Left lung (tissue), 10 donors: ENCODE measurements around the gene HEXD. TPM values are rescaled to one million over a fixed set of nuclear protein-coding genes. Genes with fewer than 3 reads are reported as not detected.
A peak's percentile ranks its signal among the peaks of the same experiment; 100 is the strongest.
"Not testable (repeated sequence)": the region's sequence is repeated elsewhere in the genome, so short reads cannot be mapped to it uniquely, and the experiment has no call there.

ENCODE experiments used
- ATAC-seq: fragments of 200-7000 bp; cut with Tn5 transposase; one replicate; pipeline ENCODE4 v1.9.1; 2020; ENCODE audit warnings: moderate library complexity
- DNase-seq, 4 donors: peaks; one replicate each; pipeline ENCODE4 v3.0.0-alpha.2; 2013 to 2020
- H3K27ac ChIP-seq, 2 donors: fragments of 200-600 bp; sonication (generic) in 1 of 2; one replicate each; pipeline versions ENCODE4 v1.5.0 to v1.8.0; 2020 to 2021
- H3K27me3 ChIP-seq, 2 donors: fragments of 200-600 bp; sonication (generic) in 1 of 2; one replicate each; pipeline versions ENCODE4 v1.5.0 to v1.8.0; 2020 to 2021
- H3K36me3 ChIP-seq, 2 donors: fragments of 200-600 bp; sonication (generic) in 1 of 2; one replicate each; pipeline versions ENCODE4 v1.5.0 to v1.8.0; 2020 to 2021
- H3K4me1 ChIP-seq, 2 donors: fragments of 200-600 bp; one replicate each; pipeline ENCODE4 v1.8.0; 2021
- H3K4me3 ChIP-seq, 2 donors: fragments of 200-600 bp; sonication (generic) in 1 of 2; one replicate each; pipeline versions ENCODE4 v1.5.0 to v1.8.0; 2020 to 2021; ENCODE audit warnings: mild to moderate bottlenecking in 1 of 2
- H3K9me3 ChIP-seq, 2 donors: fragments of 200-600 bp; sonication (generic) in 1 of 2; one replicate each; pipeline versions ENCODE4 v1.5.0 to v1.8.0; 2020 to 2021
- CTCF ChIP-seq, 2 donors: fragments of 200-600 bp; sonication (generic) in 1 of 2; IDR thresholded peaks; one replicate each; pipeline versions ENCODE4 v1.5.0 to v1.8.0; 2021; ENCODE audit warnings: antibody characterized with exemption in 2 of 2
- intact Hi-C, 2 donors: fragments of 100-400 bp; cut with DNase I; formaldehyde crosslinking; loops; one replicate each; pipeline versions ENCODE4 v1.11.2 to v1.14.2; 2022
- polyA plus RNA-seq, 6 donors: library from polyadenylated mRNA; unstranded; fragments of 120-200 nt; gene quantifications; one replicate each; pipeline ENCODE4 v1.2.1, GENCODE V29; 2013; ENCODE audit not compliant: insufficient read length in 6 of 6
- total RNA-seq, 2 donors: library from RNA; stranded (reverse); fragmentation: NEBNext Ultra II Directional; extraction: Animal tissue kit (Norgen Biotek cat#: 25700); gene quantifications; one replicate each; pipeline ENCODE4 v1.2.1, GENCODE V29; 2021
- donor health status: DM: no; HTN: yes; CAD: no.
- donor health status: DM: no; HTN: no; CAD: no.

HEXD gene
- total and polyA plus RNA-seq, 8 donors: 28.6 to 48.3 (median 38.4) TPM

DNA sequence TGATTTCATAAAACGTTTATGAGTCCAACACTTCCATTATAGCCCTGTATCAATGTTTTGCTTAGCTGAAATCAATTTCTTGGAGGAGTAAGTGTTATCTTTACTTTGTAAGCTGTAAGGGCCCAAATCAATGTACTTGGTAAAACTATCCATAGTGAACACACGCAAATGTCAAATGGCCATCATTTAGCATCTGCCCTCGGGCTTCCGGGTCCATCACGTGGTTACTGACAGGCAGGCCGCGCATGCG, 39.7 kb downstream of the HEXD start:
- no peaks in the 10 kb centered on the region for H3K27me3 ChIP-seq
- ATAC-seq: no peak
- intact Hi-C loops: no loop called here
- no peak for DNase-seq
- peaks cover 0 to 30% of the 10 kb centered on the region in 2 donors for H3K36me3 ChIP-seq
- no peak for TF ChIP-seq CTCF (IDR thresholded peaks at IDR 0.05)
- H3K27ac ChIP-seq: peak overlapping the region; percentile 100
- H3K4me1 ChIP-seq: peaks cover 7 to 40% of the 10 kb centered on the region in 2 donors
- peak overlapping the region; percentile 90 to 96 for H3K4me3 ChIP-seq
- no peaks in the 10 kb centered on the region for H3K9me3 ChIP-seq

DNA sequence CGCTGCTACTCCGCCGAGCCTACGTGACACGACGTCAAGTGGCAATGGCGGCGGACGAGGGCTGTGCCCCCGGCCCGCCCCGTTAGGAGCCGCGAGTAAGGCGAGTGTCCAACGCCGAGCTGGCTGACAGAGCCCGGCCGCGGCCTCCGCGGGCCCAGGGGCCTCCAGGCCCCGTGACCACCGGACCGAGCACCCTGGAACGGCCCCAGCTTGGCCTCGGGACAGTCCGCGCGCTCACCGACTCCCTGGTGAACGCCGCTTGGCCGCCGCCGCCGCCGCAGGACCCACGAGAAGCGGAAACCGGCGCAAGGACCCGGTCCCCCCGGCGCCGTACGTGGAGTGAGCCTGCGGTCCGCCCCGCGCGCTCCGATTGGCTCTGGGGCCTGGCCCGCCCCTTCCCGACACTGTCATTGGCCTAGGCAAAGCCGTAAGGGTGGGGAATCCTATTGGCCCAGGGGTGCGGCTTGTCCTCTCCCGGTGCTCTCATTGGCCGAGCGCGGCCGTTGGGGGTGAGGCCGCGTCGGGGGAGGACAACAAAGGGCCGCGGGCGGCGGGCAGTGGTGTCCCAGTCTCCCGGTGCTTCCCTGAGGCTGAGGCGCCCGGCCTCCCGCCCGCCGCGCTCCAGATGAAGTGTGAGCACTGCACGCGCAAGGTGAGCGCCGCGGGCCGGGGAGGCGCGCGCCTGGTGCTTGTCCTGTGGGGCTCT, 40.2 kb downstream of the HEXD start, which contains the start of gene NARF:
Gene NARF (plus strand): TSS at position 563 of the 706 bp plus-strand sequence. CDS start 63 bp downstream, at position 626.
- intact Hi-C loops: no loop called here

GRCh38 chr17:82458885-82459424, 40.8 kb downstream of the HEXD start:
- Histone ChIP-seq H3K4me3 (peak overlapping the region; percentile 90 to 96), H3K27me3 (no peaks in the 10 kb centered on the region), H3K4me1 (peaks cover 7 to 39% of the 10 kb centered on the region in 2 donors), H3K36me3 (peaks cover 0 to 41% of the 10 kb centered on the region in 2 donors), H3K27ac (peak overlapping the region; percentile 100), H3K9me3 (no peaks in the 10 kb centered on the region)
- ATAC-seq: peak; percentile 1
- TF ChIP-seq CTCF (IDR thresholded peaks at IDR 0.05): no peak
- intact Hi-C loops: no loop called here
- DNase-seq: peak in 2 of 4 donors; percentile 50 to 86

More for the DNA sequence above, 40.2 kb downstream of the HEXD start, which contains the start of gene NARF:
- ATAC-seq: peak; percentile 97
- peak within 1 kb of the TSS; percentile 90 to 96 for H3K4me3 ChIP-seq
- DNase-seq: peak; percentile 96 to 99 (median 98)
- H3K9me3 ChIP-seq: no peaks in the 10 kb centered on the region
- peaks cover 0 to 35% of the 10 kb centered on the region in 2 donors for H3K36me3 ChIP-seq
- peaks cover 7 to 39% of the 10 kb centered on the region in 2 donors for H3K4me1 ChIP-seq
- H3K27me3 ChIP-seq: no peaks in the 10 kb centered on the region
- TF ChIP-seq CTCF (IDR thresholded peaks at IDR 0.05): no peak
- H3K27ac ChIP-seq: peak within 1 kb of the TSS; percentile 100

DNA sequence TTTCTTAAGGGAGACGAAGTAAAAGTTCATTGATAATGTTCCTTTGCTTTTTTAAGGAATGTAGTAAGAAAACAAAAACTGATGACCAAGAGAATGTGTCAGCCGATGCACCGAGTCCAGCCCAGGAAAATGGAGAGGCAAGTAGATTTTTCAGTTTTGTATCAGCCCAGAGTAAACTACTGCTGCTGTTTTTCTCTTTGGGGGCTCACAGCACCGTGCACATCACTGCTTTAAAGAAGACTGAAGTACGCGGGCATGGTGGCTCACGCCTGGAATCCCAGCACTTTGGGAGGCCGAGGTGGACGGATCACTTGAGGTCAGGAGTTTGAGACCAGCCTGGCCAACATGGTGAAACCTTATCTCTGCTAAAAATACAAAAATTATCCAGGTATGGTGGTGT, 41.8 kb downstream of the HEXD start:
- H3K27me3 ChIP-seq, intact Hi-C loops, H3K27ac ChIP-seq, H3K9me3 ChIP-seq, ATAC-seq: not testable (repeated sequence)
- peaks cover 0 to 51% of the 10 kb centered on the region in 2 donors for H3K36me3 ChIP-seq
- peak in 1 of 4 donors; percentile 18 for DNase-seq
- peak overlapping the region in 1 of 2 donors; percentile 96 for H3K4me3 ChIP-seq
- H3K4me1 ChIP-seq: peaks cover 7 to 39% of the 10 kb centered on the region in 2 donors

DNA sequence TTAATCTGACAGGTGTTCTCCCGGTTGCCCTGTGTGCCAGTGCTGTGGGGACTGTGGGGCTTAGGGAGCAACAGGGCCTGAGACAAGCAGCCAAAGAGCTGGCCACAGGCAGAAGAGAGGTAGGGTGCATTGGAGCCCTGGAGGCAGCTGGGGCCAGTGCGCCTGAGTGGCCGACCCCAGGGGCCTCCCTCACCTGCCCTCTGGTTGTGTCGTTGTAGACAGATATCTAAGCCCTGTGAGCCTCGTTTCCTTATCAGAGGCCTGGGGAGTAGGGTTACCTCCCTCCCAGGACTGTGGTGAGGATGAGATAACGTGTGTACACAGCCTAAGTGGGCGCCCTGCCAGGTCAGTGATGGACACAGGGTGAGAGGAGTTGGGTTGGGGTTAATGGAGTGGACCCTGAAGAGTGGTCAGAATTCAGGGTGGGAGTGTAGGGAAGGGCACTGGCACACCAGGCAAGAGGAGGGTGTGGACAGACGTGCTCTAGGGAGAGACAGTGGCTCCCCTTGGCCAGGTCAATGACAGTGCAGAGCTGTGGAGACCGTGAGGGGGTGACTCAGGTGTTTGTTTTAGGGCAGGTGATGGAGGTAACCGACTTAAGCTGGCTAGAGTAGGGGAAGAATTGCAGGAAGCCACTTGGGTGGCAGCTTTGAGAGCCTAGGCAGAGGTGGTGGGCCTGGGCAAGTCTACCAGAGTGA, 43.8 kb downstream of the HEXD start:
- H3K27ac ChIP-seq: peak overlapping the region; percentile 17 to 41
- intact Hi-C loops: no loop called here
- peaks cover 0 to 71% of the 10 kb centered on the region in 2 donors for H3K36me3 ChIP-seq
- no peaks in the 10 kb centered on the region for H3K27me3 ChIP-seq
- peaks cover 7 to 25% of the 10 kb centered on the region in 2 donors for H3K4me1 ChIP-seq
- no peak overlapping the region for H3K4me3 ChIP-seq
- no peaks in the 10 kb centered on the region for H3K9me3 ChIP-seq
- TF ChIP-seq CTCF (IDR thresholded peaks at IDR 0.05): no peak
- ATAC-seq: peak; percentile 33
- peak in 2 of 4 donors; percentile 57 to 65 for DNase-seq
